Mesendoderm (in vitro differentiated cells): ENCODE measurements around the gene DBX2. TPM values are rescaled to one million over a fixed set of nuclear protein-coding genes. Genes with fewer than 3 reads are reported as not detected.
"Not testable (repeated sequence)": the region's sequence is repeated elsewhere in the genome, so short reads cannot be mapped to it uniquely, and the experiment has no call there.

Source experiments
- DNase-seq: peaks from one replicate; pipeline ENCODE4 v3.0.0; 2013
- H2AK5ac ChIP-seq: 2 replicates; pipeline ENCODE4 v1.6.1; 2013; ENCODE audit warnings: low read length, inconsistent platforms
- H2BK120ac ChIP-seq: 2 replicates; pipeline ENCODE4 v1.6.1; 2013; ENCODE audit warnings: low read depth, mild to moderate bottlenecking, low read length, moderate library complexity, mixed read lengths
- H2BK15ac ChIP-seq: replicated peaks from 2 replicates; pipeline ENCODE4 v1.6.1; 2013; ENCODE audit warnings: low read depth, mild to moderate bottlenecking, moderate library complexity
- H2BK5ac ChIP-seq: 2 replicates; pipeline ENCODE4 v1.6.1; 2013; ENCODE audit warnings: low read length, inconsistent platforms
- H3K18ac ChIP-seq: 2 replicates; pipeline ENCODE4 v1.6.1; 2013; ENCODE audit warnings: mild to moderate bottlenecking, low read length, mixed read lengths
- H3K23ac ChIP-seq: one replicate; pipeline ENCODE4 v1.6.1; 2013; ENCODE audit warnings: low read length
- H3K27ac ChIP-seq: 2 replicates; pipeline ENCODE4 v1.5.1; 2013; ENCODE audit warnings: low read depth, mild to moderate bottlenecking, inconsistent platforms, low read length, moderate library complexity
- H3K27me3 ChIP-seq: 2 replicates; pipeline ENCODE4 v1.6.1; 2013; ENCODE audit warnings: low read length, control low read depth, mild to moderate bottlenecking, inconsistent platforms; ENCODE audit not compliant: insufficient read depth, poor library complexity
- H3K36me3 ChIP-seq: 2 replicates; pipeline ENCODE4 v1.6.1; 2013; ENCODE audit warnings: low read length, inconsistent platforms; ENCODE audit not compliant: control insufficient read depth, insufficient read depth
- H3K4ac ChIP-seq: one replicate; pipeline ENCODE4 v1.6.1; 2013; ENCODE audit warnings: low read depth, mild to moderate bottlenecking, low read length, moderate library complexity
- H3K4me1 ChIP-seq: 2 replicates; pipeline ENCODE4 v1.6.1; 2013; ENCODE audit warnings: low read depth, low read length, inconsistent platforms; ENCODE audit not compliant: control insufficient read depth
- H3K4me2 ChIP-seq: 2 replicates; pipeline ENCODE4 v1.6.1; 2013; ENCODE audit warnings: low read length
- H3K4me3 ChIP-seq: 2 replicates; pipeline ENCODE4 v1.5.1; 2013; ENCODE audit warnings: mild to moderate bottlenecking, low read length
- H3K56ac ChIP-seq: one replicate; pipeline ENCODE4 v1.6.1; 2013; ENCODE audit warnings: low read length
- H3K79me1 ChIP-seq: 2 replicates; pipeline ENCODE4 v1.6.1; 2013; ENCODE audit warnings: low read length, inconsistent platforms
- H3K79me2 ChIP-seq: 2 replicates; pipeline ENCODE4 v1.6.1; 2013; ENCODE audit warnings: mild to moderate bottlenecking, low read length; ENCODE audit not compliant: control insufficient read depth, insufficient read depth
- H3K9ac ChIP-seq: 2 replicates; pipeline ENCODE4 v1.6.1; 2013; ENCODE audit warnings: low read length, inconsistent platforms
- H4K5ac ChIP-seq: one replicate; pipeline ENCODE4 v1.6.1; 2013; ENCODE audit warnings: low read length
- H4K8ac ChIP-seq: one replicate; pipeline ENCODE4 v1.6.1; 2013; ENCODE audit warnings: low read depth, mild to moderate bottlenecking, control low read depth, low read length, moderate library complexity
- WGBS: extraction: QIAGEN DNeasy Blood & Tissue Kit; methylation state at CpG from one replicate; pipeline ENCODE4 v1.1.7; 2013; ENCODE audit warnings: low lambda C conversion rate, missing lambda C conversion rate; ENCODE audit not compliant: insufficient coverage; ENCODE audit errors: extremely low coverage; 5-methylcytosine and 5-hydroxymethylcytosine counted together
- polyA plus RNA-seq, 2 experiments: library from polyadenylated mRNA; stranded (reverse); fragments of 200-250 nt; gene quantifications; one replicate each; pipeline ENCODE4 v1.2.3, GENCODE V29; 2013

DBX2 gene
- polyA plus RNA-seq (2013, experiment 1 of 2) = 0.01 TPM
- 0.01 TPM for polyA plus RNA-seq (2013, experiment 2 of 2)

GRCh38 chr12:45050751-45051571 lies at the start of gene DBX2:
Gene DBX2, minus strand, starts transcription at chr12:45051099. Its CDS starts 172 bp downstream, at chr12:45050927.
- no peaks in the 10 kb centered on the region for H3K79me2 ChIP-seq
- WGBS = no CpG with 5 or more reads among the region's 77 CpGs
- peak within 1 kb of the TSS; percentile 63 for H3K18ac ChIP-seq
- H2BK15ac ChIP-seq = no peak within 1 kb of the TSS
- H3K56ac ChIP-seq = peak within 1 kb of the TSS; percentile 74
- peak within 1 kb of the TSS; percentile 98 for H3K4me2 ChIP-seq
- H3K4me3 ChIP-seq = peak within 1 kb of the TSS; percentile 51
- H2BK120ac ChIP-seq = no peak within 1 kb of the TSS
- no peak within 1 kb of the TSS for H2BK5ac ChIP-seq
- peak; percentile 19 for DNase-seq
- H3K9ac ChIP-seq = peak within 1 kb of the TSS; percentile 47
- H2AK5ac ChIP-seq = no peak within 1 kb of the TSS
- H3K23ac ChIP-seq = no peak within 1 kb of the TSS
- H4K8ac ChIP-seq = no peak within 1 kb of the TSS
- no peak within 1 kb of the TSS for H4K5ac ChIP-seq
- H3K4ac ChIP-seq = no peak within 1 kb of the TSS
- no peaks in the 10 kb centered on the region for H3K36me3 ChIP-seq
- no peaks in the 10 kb centered on the region for H3K79me1 ChIP-seq
- H3K4me1 ChIP-seq = no peaks in the 10 kb centered on the region
- H3K27me3 ChIP-seq = peaks cover 16% of the 10 kb centered on the region
- no peak within 1 kb of the TSS for H3K27ac ChIP-seq

- H3K4me2 ChIP-seq = no peak overlapping the region
- no CpG with 5 or more reads among the region's 2 CpGs for WGBS
- no peak overlapping the region for H3K9ac ChIP-seq
- H2AK5ac ChIP-seq = no peak overlapping the region
- no peak overlapping the region for H4K8ac ChIP-seq
- no peak overlapping the region for H3K4me3 ChIP-seq
- no peaks in the 10 kb centered on the region for H3K79me1 ChIP-seq
- no peak overlapping the region for H3K23ac ChIP-seq
- H3K18ac ChIP-seq = no peak overlapping the region
- no peak overlapping the region for H2BK120ac ChIP-seq
- H3K79me2 ChIP-seq = no peaks in the 10 kb centered on the region
- no peak overlapping the region for H2BK15ac ChIP-seq
- H3K27me3 ChIP-seq = no peaks in the 10 kb centered on the region
- H3K4ac ChIP-seq = no peak overlapping the region
- DNase-seq = no peak
- no peak overlapping the region for H3K27ac ChIP-seq
- no peak overlapping the region for H4K5ac ChIP-seq
- no peaks in the 10 kb centered on the region for H3K36me3 ChIP-seq
- no peaks in the 10 kb centered on the region for H3K4me1 ChIP-seq
- no peak overlapping the region for H3K56ac ChIP-seq
- H2BK5ac ChIP-seq = no peak overlapping the region
Measured at GRCh38 chr12:45098766-45099165, 47.9 kb upstream of the DBX2 start.

GRCh38 chr12:45095417-45095816 lies 44.5 kb upstream of the DBX2 start:
- no CpG with 5 or more reads among the region's 3 CpGs for WGBS
- H3K27me3 ChIP-seq, DNase-seq, H2BK15ac ChIP-seq, H3K4ac ChIP-seq, H3K36me3 ChIP-seq, H3K56ac ChIP-seq, H3K9ac ChIP-seq, H4K5ac ChIP-seq, H3K4me1 ChIP-seq, H3K4me3 ChIP-seq, H3K18ac ChIP-seq, H4K8ac ChIP-seq, H3K27ac ChIP-seq, H3K79me2 ChIP-seq, H2BK5ac ChIP-seq, H3K23ac ChIP-seq, H3K4me2 ChIP-seq, H2AK5ac ChIP-seq, H3K79me1 ChIP-seq, H2BK120ac ChIP-seq: not testable (repeated sequence)

- no peak overlapping the region for H3K9ac ChIP-seq
- no peak overlapping the region for H3K18ac ChIP-seq
- H4K8ac ChIP-seq = peak overlapping the region; percentile 39
- WGBS = no CpG with 5 or more reads among the region's 5 CpGs
- no peak overlapping the region for H2AK5ac ChIP-seq
- H3K23ac ChIP-seq = no peak overlapping the region
- H3K4me3 ChIP-seq = no peak overlapping the region
- no peak overlapping the region for H3K27ac ChIP-seq
- H3K79me2 ChIP-seq = no peaks in the 10 kb centered on the region
- H2BK5ac ChIP-seq = no peak overlapping the region
- no peak overlapping the region for H2BK120ac ChIP-seq
- H3K27me3 ChIP-seq = no peaks in the 10 kb centered on the region
- H3K79me1 ChIP-seq = no peaks in the 10 kb centered on the region
- H4K5ac ChIP-seq = no peak overlapping the region
- H3K56ac ChIP-seq = no peak overlapping the region
- H3K4me2 ChIP-seq = no peak overlapping the region
- H2BK15ac ChIP-seq = no peak overlapping the region
- no peaks in the 10 kb centered on the region for H3K36me3 ChIP-seq
- H3K4ac ChIP-seq = no peak overlapping the region
- DNase-seq = no peak
- H3K4me1 ChIP-seq = no peaks in the 10 kb centered on the region
Measured at GRCh38 chr12:45093051-45093450, 42.2 kb upstream of the DBX2 start.

GRCh38 chr12:45089411-45090075 lies 38.6 kb upstream of the DBX2 start:
- Histone ChIP-seq H2BK120ac (no peak overlapping the region), H3K4ac (no peak overlapping the region), H3K23ac (no peak overlapping the region), H3K79me2 (no peaks in the 10 kb centered on the region), H4K8ac (no peak overlapping the region), H2BK15ac (no peak overlapping the region), H3K9ac (no peak overlapping the region), H3K36me3 (no peaks in the 10 kb centered on the region), H2BK5ac (no peak overlapping the region), H3K4me2 (no peak overlapping the region), H3K18ac (no peak overlapping the region), H3K4me3 (no peak overlapping the region), H3K79me1 (no peaks in the 10 kb centered on the region), H3K27me3 (no peaks in the 10 kb centered on the region), H3K27ac (no peak overlapping the region), H3K4me1 (no peaks in the 10 kb centered on the region), H4K5ac (no peak overlapping the region), H3K56ac (no peak overlapping the region), H2AK5ac (no peak overlapping the region)
- no CpG with 5 or more reads among the region's 4 CpGs for WGBS
- no peak for DNase-seq
